HT1080 (cell line): Measurements from ENCODE around the gene CTAG1B. TPM values are rescaled to one million over a fixed set of nuclear protein-coding genes. Genes with fewer than 3 reads are reported as not detected.
"Not testable (repeated sequence)": the region's sequence is repeated elsewhere in the genome, so short reads cannot be mapped to it uniquely, and the experiment has no call there.

Experiments used
- DNase-seq: peaks from one replicate; pipeline ENCODE4 v3.0.0-alpha.2; 2015; ENCODE audit warnings: low read depth
- polyA plus RNA-seq, 2 experiments: library from polyadenylated mRNA; depleted of rRNA; stranded (reverse); fragments of >200 nt; gene quantifications; 2 replicates each; pipeline ENCODE4 v1.2.3, GENCODE V29; 2015
- total RNA-seq: library from RNA; depleted of rRNA; stranded (reverse); fragments of >200 nt; shearing (Covaris generic); gene quantifications from 2 replicates; pipeline ENCODE4 v1.2.3, GENCODE V29; 2014; rRNA removed

Gene CTAG1B
- 11.9 and 128 TPM in 2 replicates for total RNA-seq
- polyA plus RNA-seq (2015; cell fraction: cytosol; rRNA removed), result 114 and 271 TPM in 2 replicates
- polyA plus RNA-seq (2015; cell fraction: nucleus; rRNA removed), result 23.7 and 72.8 TPM in 2 replicates

DNA sequence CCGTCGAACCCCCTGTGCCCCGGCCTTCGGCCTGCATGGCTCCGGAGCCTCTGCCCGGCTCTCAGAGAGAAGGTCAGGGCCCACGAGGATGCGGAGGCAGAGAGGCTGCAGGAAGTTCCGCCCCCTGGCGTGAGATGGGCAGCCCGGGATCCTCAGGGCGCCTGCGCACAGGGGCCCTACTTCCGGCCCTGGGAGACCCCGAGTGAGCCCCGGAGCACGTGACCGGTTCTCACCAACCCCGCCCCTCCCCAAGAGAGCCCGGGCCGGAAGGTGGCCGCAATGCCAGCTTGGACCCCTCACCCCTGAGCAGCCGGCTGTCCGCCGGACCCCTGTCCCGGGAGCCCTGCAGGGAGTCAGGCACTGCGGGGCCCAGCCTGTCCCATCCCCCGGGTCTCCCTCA is at the start of gene CTAG1B:
Gene CTAG1B, minus strand, starts transcription at position 101 of the 400 bp plus-strand sequence. Its CDS starts 64 bp downstream, at position 37.
- DNase-seq, result not testable (repeated sequence)

DNA sequence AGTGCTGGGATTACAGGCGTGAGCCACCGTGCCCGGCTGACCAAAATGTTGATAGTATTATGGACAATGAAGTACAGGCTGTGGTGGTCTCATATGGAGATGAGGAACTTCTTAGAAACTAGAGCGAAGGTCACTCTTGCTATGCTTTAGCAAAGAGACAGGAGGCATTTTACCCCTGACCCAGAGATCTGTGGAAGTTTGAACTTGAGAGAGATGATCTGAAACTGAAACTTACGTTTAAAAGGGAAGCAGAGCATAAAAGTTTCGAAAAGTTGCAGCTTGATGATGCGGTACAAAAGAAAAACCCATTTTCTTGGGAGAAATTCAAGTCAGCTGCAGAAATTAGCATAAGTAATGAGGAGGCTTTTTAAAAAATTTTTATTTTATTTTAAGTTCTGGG is 42.8 kb upstream of the CTAG1B start:
- DNase-seq, result no peak

DNA sequence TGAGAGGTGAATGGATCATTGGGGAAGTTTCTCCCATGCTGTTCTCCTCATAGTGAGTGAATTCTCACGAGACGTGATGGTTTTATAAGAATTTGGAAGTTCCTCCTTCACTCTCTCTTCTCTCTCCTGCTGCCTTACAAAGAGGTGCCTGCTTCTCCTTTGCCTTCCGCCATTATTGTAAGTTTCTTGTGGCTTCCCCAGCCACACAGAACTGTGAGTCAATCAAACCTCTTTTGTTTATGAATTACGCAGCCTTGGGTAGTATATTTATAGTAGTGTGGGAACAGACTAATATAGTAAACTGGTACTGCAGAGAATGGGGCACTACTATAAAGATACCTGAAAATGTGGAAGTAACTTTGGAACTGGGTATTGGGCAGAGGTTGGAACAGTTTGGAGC is 42.1 kb upstream of the CTAG1B start:
- no peak for DNase-seq

DNA sequence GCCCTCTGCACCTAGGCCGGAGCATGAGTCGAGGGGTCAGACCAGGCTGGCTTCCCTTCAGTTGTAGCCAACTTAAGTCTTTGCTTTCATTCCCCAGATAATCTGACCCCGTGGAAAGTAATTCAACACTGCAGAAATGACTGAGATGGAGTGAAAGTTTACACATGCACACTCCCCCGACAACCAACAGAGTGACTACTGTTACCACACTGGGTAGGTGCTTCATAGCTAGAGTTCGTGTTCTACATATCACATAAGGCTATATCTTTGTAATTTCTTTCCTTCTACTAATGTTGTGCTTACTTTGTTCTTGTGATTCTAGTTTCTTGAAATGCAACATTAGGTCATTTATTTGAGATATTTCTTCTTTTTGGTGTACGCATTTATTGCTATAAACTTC is 41.5 kb upstream of the CTAG1B start:
- DNase-seq, result no peak

DNA sequence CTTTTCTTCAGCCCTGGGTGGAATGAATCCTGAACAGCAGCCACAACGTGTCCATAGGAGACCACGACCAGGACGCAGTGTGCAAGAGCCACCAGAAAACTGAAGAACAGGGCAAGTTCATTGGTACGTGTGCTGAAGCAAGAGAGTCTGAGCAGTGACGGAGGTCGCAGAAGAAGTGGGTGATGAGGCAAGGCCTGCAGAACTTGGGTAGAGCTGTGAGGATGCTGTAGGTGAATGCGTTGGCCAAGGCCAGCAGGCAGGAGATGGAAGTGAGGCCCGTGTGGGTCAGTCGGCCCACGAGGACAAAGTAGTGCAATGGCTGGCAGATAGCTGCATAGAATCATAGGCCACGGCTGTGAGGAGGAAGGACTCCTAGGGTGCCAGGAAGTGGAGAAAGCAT is 39.9 kb upstream of the CTAG1B start:
- DNase-seq, result no peak

DNA sequence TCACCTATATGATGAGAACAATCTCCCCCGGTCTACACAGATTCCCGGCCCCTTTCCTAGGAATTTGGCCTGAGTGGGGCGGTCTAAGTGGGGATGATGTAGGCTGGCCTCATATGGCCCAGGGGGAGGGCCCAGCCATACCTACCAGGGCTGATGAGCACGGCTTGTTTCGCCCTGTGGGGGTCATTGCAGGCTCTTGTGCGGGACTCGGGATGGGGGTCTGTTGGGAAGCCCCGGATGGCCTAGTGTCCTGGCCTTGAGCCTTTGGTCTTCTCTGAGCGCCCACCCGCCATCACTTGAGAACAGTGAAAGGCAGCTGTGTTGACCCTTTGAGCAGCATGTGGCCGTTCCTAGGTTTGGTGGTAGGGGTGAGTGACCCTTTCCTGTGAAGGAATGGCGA is 39.1 kb upstream of the CTAG1B start:
- DNase-seq, result no peak

DNA sequence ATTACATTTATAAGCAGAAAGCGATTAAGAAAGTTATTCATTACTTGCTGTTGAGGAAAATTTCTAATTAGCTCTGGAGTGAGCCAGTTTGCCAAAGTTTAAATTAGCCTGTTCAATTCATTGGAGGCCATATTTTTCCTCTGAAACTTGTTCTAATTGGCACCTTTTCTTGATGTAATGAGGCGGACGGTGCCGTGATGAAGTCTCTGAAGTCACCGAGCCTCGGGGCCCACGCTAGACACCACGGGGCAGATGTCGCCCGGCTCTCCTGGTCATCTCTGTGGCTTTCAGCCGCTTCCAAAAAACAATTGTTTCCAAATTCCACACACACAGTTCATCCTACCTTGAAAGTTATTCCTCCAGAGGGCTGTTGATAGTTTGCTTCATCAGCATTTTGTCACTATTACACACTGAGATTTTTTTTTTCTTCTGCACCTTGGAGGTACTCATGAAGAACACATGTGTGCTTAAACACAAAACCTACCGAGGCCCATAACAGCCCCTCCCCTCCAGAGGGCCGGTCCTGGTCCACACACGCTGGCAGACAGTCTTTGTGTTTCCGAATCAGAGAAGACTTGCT is 38.2 kb upstream of the CTAG1B start:
- DNase-seq, result no peak

DNA sequence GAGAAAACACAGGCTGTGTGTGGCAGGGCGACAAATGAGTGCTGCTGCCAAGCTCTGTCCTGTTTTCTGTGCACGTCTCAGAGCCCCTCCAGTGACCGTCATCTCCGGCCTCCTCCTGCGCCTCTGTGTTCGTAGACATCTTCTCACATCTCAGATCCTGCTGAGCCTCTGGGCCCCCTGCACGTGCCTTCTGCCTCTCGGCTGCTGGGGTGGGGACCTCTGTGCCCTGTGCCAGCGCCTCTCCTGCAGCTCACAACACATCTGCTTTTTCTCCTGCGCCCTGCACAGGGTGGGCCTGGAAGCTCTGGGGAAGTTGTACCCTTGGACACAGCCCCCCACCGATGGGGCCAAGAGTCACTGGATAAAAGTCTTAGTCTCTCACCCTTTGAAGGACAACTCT is 36.7 kb upstream of the CTAG1B start:
- DNase-seq, result no peak

DNA sequence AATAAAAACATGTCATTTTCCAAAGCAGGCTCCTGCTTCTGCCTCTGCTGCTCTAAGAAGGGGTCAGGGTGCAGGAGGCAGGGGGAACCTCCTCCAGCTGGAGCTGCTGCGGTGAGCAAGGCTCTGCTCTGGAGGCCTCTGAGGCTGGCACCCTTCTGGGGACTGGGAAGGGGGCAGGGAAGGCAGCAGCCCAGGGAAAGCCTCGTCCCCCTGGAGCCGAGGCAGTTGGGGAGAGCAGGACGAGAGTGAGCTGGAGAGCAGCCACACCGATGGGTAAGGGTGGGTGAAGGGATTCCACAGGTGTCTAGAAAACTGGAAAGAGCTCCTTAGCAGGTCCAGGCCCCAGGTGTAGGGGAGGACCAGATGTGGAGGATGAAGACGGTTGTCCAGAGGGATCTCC is 36.3 kb upstream of the CTAG1B start:
- no peak for DNase-seq

DNA sequence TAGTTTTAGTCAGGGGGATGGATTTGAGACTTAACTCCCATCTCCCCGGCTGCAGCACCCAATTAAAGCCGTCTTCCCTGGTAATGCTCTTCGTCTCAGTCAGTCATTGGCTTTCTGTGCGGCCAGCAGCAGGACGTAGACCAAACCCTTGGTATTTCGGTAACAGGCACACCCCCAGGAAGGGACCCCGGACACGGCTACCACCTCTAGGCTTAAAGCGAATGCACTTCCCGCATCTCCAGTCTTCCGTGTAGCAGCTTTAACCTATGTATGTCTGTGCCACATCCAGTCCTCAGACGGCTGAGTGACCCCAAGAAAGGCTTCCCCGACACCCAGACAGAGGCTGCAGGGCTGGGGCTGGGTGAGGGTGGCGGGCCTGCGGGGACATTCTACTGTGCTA is 35.8 kb upstream of the CTAG1B start:
- DNase-seq, result no peak

DNA sequence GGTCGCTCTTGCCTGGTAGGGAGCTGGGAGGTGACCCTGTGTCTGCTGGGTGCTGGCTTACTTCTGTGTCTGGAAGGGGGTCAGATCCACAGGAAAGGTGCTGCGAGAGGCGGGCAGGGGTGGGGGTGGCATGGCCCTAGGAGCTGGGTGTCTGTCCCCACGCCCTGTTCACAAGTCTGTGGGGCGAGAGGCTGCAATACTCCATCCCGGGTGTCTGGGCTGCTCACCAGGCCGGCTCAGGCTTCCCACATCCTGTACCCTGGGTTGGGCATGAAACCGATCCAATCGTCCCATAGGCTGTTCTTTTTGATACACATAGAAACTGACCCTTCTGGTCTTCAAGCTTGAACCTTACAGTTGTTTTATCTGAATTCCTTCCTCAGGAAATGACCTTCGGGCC is 35.3 kb upstream of the CTAG1B start:
- no peak for DNase-seq

DNA sequence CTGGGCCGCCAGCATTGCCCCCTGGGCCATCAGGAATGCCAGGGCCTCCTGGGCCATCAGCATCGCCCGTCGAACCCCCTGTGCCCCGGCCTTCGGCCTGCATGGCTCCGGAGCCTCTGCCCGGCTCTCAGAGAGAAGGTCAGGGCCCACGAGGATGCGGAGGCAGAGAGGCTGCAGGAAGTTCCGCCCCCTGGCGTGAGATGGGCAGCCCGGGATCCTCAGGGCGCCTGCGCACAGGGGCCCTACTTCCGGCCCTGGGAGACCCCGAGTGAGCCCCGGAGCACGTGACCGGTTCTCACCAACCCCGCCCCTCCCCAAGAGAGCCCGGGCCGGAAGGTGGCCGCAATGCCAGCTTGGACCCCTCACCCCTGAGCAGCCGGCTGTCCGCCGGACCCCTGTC is 34.3 kb upstream of the CTAG1B start, which contains the start of gene CTAG2:
Gene CTAG2, minus strand, starts transcription at position 167 of the 400 bp plus-strand sequence. Its CDS starts 64 bp downstream, at position 103.
- DNase-seq, result not testable (repeated sequence)

DNA sequence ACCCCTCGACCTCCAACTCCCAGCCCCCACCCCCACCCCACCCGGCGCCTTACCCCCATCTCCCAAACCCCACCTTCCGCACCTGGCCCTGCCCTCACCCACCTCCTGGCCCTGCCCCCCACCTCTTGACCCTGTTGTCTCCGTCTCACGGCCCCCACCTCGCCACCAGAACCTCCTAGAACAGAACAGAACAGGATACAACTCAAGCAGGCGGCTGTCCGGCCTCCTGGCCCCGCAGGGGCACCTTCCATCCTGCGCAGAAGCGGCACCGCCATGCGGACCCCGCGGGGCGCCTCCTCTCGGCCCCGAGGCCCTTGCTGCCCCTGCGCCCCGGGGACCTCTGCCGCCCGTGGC is 33.9 kb upstream of the CTAG1B start:
- DNase-seq, result no peak

DNA sequence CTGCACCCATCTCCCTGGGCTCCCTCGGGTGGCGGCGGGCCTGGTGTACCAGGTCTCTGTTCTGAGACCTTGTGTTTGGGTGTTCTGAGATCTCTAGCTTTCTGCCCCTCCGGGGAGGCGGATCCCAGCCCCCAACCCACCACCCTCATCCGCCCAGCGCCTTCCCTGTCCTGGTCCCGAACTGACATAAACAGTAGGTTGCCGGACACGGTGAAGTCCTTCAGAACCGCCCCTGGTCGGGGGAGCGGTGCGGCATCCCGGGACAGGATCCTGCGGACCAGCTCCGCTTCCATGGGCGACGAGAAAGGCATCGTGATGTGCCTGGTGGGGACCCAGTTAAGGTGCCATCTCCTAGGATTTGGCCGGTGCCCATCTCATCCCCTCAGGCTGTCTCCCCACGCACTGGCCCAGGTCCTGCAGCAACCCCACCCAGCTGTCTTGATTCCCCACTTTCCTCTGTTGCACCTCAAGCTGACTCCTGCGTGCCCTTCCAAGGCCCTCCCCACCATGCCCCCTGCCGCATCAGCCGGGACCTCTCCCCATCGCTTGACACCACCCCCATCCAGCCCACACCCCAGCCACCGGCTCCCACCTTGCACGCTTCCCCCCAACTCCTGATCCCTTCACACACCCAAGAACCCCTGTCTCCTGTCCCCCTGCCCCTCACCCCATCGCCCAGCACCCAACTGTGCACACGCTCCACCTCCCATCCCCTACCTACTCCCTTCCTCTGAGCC is 33.4 kb upstream of the CTAG1B start:
- no peak for DNase-seq

DNA sequence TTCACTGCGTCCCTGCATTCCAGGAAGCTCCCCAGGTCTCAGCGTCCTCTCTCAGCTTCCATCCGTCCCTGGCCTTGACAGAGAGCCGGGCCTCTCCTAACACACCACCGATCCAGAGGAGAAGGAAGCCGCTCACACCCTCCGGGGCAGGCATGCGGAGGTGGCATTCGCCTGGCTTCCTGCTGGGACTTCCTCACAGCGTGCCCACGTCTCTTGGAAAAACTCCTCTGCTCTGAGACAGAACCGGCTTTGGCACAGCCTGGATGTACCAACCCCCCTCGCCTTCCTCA is 31.1 kb upstream of the CTAG1B start:
- no peak for DNase-seq

DNA sequence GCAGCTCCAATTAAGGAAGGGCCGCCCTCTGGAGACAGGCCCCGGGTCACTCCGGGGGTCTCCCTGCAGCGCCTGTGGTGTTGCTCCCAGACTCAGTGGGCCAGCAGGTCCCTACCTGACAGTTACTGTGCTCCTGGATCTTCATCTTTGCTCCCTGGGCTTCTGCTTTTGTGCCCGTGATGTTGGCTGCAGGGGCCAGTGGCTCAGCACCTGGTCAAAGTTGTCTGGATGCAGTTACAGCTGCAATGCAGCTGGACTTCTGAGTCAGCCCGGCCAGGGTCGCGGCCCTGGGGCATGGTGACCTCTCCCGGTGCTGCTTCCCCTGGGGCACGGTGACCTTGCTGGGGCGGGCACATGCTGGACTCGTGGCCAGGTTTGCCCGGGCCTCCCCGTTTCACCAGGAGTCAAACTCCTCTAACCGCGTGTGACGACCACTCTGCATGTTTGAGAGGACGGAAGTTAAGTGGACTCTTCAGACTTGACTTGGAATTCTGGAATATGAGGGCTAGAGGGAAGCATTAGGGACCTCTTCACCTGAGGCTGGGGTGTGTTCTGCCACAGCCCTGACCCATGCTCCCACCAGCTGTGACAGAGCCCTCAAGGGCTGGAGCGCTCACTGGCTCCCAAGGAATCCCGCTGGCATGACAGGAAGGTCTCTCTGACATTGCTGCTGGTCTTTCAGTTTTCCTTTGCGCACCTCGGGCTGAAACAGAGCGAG is 30.6 kb upstream of the CTAG1B start:
- no peak for DNase-seq

DNA sequence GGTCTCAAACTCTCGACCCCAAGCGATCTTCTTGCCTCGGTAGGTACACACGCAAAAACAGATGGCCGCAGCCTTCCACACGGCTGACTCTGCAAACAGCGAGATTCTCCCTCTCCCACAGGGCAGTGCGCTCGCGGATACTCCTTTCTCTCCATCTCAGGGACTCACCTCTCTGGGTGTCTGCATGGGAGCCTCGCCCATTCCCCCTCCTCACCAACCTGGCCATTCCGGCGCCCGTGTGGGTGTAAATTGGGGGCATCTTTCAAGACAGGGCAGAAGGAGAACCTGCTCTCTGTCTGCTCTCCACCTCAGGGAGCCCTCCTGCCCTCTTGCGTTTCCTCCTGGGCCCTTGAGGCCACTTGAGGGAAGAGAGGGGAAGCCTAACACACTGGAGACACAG is 29.8 kb upstream of the CTAG1B start:
- DNase-seq, result no peak

DNA sequence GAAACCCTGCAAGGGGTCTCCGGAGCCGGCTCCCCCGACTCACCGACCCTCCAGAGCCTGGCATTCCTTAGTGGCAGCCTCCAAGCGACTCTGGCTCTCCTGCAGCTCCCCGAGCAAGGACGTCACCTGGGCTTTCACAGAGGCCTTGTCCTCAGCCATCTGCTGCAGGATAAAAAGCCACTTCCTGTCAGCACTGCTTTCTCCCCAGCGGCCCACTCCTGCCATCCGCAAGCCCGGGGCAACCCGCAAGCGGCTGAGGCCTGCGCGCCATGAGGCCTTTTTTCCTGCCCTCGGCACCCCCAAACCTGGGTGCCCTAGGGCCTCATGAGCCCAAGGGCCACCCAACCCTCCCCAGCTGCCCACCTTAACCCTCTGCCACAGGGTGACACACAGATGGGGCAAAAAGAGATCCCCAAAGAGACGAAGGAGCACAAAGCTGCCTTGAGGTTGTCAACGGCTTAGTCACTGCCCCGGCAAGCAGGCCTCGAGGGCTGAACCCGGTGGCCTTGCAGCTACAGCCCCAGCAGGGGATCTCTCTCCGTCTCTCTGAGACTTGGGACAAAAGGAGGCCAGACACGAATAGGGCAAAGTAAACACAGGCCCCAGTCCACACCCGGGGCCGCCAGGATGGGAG is 26.8 kb upstream of the CTAG1B start:
- not testable (repeated sequence) for DNase-seq

DNA sequence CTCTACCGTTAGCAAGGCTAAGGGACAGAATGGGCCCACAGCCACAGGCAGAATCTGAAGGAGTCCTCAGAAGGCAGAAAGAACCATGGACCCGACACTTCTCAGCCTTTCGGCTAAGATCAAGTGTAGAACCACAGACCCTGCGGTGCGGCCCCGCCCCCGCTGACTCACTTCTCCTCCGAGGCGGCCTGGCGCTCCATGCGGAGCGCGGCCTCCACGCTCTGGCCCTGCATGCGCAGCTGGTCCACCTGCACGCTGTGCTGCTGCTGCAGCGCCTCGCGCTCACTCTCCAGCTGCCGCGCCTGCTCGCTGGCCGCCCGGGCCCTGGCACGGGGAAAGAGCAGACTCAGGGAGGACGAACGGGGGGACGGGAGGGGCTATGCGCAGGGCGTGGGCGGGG is 24.6 kb upstream of the CTAG1B start:
- not testable (repeated sequence) for DNase-seq

DNA sequence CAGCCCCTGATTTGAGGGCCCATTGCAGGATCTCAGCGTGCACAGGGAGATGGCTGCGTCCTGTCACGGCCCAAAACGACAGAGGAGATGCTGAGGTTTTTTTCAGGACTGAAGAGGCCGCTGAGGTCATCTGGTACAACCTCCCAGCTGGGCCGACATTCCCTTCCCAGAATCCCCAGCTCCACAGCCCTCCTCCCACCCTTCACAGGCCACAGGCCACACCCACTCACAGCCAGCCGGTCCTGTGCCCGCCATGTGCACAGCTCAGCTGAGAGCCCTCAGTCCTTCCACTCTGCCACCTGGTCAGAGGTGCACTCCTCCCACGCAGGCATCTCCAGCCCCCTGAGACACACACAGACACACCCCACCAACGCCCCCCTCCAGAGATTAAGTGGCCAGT is 22.7 kb upstream of the CTAG1B start:
- not testable (repeated sequence) for DNase-seq

DNA sequence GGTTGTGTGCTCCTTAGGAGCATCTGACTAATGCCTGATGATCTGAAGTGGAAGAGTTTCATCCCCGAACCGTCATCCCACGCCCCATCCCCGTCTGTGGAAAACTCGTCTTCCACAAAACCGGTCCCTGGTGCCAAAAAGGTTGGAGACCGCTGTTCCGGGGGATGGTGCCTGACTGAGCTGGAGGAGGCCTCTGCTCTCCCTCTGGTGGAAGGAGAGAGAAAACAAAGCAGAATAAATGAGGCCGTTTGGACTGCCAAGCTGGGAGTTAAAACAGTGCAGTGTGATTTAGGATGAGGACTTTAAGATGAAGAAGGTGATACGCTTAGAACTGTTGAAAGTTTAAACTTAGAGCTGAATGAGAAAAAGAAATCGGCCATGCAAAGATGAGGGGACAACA is 14.6 kb upstream of the CTAG1B start:
- not testable (repeated sequence) for DNase-seq

DNA sequence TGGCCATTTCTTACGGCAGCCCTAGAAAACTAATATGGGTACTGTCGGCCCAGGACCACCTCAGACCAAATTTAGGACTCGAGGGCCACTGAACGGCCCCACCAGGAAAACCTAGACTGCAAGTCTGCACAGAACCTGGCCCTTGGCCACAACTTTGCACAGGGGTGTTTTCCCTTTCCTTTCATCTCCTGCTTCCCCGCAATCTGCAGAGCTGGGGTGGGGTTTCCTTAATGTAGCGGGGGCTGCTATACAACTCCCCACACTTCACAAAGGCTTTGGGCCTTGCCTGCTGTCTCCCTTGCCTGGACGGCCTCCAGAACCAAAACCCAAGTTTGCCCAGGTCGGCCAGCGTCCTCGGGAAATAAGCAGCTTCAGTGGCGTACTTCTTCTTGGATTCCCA is 11.9 kb upstream of the CTAG1B start:
- not testable (repeated sequence) for DNase-seq
